Kidney capillary endothelial cell (primary cell): Measurements from ENCODE around the gene AP1M1.
"Not testable (repeated sequence)": the region's sequence is repeated elsewhere in the genome, so short reads cannot be mapped to it uniquely, and the experiment has no call there.

Source experiments
- DNase-seq: peaks from one replicate; pipeline ENCODE4 v3.0.0-alpha.2; 2018; ENCODE audit warnings: low spot score

Gene AP1M1

DNA sequence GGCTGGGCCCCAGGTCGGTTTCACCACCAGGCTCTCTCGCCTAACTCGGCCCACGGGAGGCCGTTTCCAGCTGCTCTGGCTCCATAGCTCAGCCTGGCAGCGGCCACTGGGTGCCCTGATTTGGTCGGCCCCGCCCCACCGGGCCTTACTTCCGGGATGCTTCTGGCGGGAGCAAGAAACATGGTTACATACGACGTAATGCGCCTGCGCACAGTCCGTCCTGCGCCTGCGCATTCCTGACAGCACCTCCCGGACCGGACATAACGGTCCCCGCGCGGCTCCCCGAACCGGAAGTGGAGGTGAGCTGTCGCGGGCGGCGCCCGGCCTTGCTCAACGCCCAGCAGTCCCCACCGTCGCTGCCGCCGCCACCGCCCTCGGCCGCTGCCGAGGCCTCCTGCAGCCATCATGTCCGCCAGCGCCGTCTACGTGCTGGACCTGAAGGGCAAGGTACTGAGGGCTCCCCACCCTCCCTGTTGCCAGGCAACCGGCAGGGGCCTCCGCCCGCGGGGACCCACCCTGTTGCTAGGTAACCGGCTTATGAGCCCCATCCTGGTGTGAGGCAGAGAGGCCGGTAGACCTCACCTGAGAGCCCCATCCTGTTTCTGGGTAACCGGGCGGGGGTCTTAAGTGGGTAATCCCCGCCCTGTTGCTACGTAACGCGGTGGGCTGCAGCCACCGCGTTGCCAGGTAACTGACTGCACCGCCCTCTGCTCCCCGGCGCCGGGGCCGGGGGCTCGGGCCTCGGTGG lies at the start of gene AP1M1:
Gene AP1M1 (plus strand): TSS at position 290 of the 748 bp plus-strand sequence. CDS start 116 bp downstream, at position 406.
- DNase-seq = peak; percentile 95

DNA sequence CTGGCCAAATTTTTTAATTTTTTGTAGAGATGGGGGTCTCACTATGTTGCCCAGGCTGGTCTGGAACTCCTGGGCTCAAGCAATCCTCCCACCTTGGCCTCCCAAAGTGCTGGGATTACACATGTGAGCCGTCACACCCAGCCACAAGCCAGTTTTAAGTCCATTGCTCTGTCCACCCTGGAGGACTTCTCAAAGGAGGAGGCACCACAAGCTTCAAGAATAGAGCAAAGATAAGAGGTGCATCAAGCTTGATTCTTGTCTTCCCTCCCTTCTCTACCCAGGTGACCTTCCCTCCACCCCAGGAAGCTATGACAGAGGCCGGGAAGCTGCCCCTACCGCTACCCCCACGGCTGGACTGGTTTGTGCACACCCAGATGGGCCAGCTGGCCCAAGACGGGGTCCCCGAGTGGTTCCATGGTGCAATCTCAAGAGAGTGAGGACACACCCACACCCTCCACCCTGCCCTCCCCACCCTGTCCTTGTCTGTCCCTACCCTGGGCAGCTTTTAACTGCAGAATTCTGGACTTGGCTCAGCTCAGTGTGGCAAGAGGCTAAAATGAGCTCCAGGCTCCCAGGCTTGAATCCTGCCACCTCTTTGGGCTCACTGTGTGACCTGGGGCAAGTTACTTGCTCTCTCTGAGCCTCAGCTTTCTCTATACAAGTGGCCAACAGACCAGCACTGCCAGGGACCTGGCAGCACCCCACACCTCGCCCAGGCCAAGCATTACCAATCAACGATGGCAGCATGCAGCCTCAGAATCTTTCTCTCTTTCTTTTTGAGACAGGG lies 49.1 kb upstream of the AP1M1 start:
- no peak for DNase-seq

DNA sequence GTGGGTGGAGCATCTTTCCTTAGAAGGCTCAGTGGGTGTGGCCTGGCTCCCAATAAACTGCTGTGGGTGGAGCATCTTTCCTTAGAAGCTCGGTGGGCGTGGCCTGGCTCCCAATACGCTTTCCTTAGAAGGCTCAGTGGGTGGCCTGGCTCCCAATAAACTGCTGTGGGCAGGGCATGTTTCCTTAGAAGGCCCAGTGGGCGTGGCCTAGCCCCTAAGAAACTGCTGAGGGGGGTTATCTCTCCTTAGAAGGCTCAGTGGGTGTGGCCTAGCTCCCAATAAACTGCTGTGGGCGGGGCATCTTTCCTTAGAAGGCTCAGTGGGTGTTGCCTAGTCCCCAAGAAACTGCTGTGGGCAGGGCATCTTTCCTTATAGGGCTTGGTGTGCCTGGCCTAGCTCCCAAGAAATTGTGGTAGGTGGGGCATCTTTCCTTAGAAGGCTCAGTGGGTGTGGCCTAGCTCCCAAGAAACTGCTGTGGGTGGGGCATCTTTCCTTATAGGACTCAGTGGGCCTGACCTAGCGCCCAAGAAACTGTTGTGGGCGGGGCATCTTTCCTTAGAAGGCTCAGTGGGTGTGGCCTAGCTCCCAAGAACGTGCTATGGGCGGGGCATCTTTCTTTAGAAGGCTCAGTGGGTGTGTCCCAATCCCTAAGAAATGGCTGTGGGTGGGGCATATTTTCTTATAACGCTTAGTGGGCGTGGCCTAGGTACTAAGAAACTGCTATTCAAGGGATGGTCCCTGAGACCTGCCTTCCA lies 44.0 kb upstream of the AP1M1 start:
- no peak for DNase-seq

DNA sequence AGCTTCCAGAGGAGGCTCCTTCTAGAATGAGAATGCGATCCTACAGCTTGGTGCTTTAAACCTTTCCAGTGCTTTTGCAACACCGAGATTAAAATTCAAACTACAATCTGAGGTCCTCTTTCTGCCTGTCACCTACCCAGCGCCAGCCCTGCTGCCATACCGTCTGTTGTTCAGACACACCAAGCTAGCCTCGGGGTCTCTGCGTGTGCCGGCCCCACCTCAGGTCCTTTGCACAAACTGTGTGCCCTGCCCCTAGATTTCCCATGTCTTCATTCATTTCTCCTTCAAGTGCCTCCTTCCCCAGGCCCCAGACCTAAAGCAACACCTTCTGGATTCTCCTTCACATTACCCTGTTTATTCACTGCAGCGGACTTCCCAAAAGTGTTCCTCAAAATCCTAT lies 43.2 kb upstream of the AP1M1 start:
- no peak for DNase-seq

DNA sequence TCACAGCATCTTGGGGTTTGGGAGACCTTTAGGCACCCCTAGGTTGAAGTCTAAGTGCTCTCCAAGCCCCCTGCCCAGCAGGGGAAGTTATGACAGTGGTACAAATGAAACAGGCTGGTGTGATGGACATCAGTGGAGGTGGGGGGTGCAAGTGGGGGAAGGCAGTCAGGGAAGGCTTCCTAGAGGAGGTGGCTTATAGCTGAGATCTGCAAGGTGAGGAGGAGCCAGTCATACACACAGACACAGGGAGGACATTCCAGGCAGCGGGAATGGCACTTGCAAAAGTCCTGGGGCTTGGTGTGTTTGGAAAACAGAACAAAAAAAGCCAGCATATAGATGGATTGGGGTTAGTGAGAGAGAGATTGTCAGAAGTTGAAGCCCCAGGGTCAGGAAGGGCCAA lies 42.6 kb upstream of the AP1M1 start:
- DNase-seq = no peak

DNA sequence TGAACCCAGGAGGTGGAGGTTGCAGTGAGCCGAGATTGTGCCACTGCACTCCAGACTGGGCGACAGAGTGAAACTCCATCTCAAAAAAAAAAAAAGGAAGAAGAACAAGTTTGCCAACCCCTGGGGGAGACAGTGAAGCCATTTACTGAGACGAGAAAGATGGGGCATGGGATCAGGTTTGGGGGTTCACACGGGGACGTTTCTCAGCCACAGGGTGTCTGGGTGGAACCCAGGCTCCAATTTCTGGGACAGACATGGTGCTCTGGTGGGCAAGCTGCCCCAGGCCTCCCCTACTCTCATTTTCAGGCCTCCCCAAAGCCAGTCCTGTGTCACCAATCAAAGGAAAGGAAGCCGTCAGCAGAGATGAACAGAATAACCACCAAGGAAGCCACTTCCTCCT lies 40.8 kb upstream of the AP1M1 start:
- no peak for DNase-seq

DNA sequence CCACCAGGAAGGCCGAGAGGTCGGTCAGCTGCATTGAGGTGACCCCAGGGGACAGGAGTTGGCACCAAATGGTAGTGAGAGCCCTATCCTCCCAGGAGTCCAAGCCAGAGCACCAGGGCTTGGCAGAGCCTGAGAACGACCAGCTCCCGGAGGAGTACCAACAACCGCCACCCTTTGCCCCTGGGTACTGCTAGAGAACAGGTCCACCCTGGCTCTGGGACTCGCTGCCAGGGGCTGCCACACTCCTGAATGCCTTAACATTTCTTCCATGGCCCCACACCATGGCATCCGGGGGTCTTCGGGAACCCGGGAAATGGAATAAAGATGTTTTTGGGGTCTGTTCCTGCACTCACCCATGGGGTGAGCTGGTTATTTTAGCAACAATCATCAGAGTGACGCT lies 40.1 kb upstream of the AP1M1 start:
- no peak for DNase-seq

DNA sequence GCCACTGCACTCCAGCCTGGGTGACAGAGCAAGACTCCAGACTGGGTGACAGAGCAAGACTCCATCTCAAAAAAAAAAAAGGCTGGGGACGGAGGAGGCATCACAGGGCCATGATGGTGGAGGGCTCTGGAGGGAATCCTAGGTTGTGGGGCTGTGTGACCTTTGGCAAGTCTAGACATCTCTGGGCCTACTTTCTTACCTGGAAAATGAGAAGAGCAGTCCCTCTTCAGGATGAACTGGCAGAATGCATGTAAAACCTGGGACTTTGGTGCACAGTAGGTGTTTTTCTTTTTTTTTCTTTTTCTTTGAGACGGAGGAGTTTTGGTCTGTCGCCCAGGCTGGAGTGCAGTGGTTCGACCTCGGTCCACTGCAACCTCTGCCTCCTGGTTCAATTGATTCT lies 38.1 kb upstream of the AP1M1 start:
- no peak for DNase-seq

DNA sequence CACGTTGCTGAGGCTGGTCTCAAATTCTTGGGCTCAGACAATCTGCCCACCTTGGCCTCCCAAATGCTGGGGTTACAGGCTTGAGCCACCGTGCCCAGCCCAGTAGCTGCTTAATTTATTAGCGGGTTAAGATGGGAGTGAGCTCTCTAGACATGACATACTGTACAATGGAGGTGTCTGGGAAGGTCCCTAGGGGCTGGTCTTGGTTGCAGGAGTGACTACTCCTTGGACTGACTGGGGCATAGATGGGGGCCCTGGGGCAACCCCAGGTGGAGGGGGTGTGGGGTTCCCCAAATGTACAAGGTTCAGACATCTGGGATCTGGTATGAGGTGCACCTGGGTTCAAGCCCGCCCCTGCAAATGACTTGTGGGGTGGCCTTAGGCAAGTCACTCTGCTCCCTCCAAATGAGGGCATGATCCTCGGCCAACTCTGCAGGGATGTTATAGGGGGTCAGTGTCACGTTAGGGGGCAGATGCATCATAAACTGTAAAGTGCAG lies 37.2 kb upstream of the AP1M1 start:
- no peak for DNase-seq

DNA sequence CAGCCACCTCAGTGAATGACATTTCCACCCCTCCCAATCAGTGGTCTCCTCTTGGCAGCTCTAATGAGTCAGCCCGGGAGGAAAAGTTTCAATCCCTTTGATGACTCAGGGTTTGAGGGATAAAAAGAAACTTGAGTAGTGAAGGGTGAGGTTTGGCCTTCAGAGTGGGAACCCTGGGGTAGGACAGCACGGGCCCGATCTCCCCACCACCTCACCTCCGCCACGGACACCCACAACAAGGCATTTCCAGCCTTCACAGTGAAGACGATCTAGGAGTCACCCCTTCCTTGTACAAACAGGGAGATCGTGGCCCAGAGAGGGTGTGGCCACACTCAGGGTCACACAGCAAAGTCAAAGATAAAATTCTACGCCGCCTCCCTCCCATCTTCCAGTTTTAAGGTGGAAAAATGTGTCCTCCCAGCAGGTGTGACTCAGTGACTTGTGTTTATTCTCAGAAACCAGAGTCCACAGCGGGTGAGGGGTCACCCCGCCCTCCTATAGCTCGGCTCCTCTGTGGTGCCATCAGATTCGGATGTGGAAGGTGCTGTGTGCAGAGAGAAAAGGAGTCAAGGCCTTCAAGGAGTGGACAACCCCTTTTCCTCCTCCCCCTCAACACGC lies 36.7 kb upstream of the AP1M1 start:
- DNase-seq = peak; percentile 65

DNA sequence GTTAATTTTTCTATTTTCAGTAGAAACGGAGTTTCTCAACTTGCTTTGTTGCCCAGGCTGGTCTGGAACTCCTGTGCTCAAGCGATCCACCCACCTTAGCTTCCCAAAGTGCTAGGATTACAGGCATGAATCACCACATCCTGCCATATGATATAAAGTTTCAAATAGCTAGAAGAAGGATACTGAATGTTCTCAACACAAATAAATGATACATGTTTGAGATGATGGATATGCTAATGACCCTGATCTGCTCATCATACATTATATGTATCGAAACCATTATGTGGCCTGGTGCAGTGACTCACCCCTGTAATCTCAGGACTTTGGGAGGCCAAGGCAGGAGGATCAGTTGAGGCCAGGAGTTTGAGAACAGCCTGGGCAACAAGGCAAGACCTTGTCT lies 35.9 kb upstream of the AP1M1 start:
- peak; percentile 37 for DNase-seq

DNA sequence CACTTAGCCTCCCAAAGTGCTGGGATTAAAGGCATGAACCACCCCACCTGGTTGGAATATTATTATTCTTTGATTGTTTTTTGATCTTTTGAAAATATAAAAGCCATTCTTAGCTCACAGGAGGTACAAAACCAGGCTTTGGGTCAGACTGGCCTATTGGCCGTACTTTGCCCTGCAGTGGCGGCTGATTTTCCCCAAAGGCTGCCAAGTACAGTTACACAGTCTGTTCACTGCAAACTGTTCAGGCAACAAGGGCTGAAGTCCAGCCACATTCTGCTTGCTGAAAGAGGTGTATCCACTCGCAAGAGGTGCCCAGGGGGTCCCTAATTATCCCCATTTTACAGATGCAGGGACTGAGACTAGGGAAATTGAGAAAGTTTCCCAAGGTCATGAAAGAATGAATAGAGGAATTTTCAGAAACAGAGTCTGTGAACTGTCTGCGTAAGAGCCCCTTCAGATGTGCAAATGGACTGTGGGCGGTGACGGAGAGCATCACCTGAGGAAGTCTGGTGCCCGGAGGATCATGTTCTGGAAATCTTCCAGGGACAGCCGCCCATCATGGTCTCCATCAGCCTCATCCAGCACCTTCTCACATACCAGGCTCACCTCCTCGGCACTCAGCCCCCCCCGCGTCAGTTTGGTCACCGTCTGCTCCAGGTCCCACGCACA lies 33.4 kb upstream of the AP1M1 start:
- DNase-seq = no peak

DNA sequence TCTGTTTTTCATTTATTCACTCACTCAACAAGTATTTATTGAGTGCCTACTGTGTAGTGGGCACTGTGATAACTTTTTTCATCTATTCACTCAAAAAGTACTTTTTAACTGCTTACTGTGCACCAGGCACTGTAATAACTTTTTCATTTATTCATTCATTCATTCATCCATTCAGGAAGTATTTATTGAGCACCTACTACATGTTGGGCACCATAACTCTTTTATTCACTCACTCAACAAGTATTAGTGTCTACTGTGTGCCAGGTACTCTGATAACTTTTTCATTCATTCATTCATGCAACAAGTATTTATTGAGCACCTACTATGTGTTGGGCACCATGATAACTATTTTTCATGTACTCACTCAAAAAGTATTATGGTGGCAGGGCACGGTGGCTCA lies 31.3 kb upstream of the AP1M1 start:
- no peak for DNase-seq

DNA sequence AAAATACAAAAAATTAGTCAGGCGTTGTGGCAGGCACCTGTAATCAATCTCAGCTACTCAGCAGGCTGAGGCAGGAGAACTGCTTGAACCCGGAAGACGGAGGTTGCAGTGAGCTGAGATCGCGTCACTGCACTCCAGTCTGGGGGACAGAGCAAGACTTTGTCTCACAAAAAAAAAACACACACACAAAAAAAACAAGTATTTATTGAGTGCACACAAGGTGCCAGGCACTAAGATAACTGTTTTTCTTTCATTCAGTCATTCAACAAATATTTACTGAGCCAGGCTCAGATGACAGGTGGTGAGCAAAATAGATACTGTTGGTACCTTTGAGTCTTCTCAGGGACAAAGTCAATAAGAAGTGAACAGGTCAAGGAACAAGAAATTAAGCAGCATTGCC lies 30.7 kb upstream of the AP1M1 start:
- DNase-seq = no peak

DNA sequence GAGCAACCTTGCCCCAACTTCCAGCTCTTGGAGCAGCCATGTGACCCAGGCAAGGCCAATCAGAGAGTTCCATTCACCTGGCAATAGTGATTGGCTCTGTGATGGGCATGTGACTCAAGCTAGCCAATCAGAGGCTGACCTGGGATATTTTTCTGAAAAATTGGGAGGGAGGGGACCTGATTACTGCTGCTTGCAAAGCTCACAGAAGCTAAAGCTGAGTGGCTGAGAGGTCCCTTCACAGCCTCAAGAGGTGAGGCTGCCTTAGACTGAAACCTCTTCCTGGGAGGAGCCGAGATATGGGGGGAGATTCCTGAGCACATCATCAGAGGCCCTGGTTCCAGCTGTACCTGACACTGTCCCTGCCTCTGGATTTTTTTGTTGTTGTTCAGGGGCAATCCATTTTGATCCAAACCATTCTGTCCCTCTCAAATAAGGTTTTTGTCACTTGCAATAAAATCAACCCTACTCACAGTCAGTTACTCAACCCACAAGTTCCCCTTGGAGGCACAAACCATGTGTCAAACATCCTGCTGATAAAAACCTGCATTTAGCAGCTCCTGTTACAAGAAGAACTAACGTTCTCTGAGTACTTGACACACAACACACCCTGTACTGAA lies 29.1 kb upstream of the AP1M1 start:
- no peak for DNase-seq

DNA sequence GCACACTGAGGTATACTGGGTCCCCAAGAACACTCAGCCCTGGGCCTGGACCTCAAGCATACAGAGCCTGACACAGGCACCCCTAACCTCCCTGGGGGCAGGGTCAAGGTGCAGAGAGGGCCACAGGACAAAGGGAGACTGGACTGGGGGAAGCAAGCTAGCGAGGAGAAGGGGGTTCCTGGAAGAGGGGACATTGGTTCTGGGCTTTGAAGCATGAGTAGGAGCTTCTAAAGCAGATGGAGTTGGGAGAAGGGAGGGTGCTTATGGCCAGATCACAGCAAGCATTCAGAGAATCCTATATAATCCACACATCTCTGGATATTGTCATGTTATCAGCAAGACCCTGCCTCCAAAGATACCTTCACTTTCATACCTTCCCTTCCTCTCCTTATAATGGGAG lies 27.6 kb upstream of the AP1M1 start:
- no peak for DNase-seq

DNA sequence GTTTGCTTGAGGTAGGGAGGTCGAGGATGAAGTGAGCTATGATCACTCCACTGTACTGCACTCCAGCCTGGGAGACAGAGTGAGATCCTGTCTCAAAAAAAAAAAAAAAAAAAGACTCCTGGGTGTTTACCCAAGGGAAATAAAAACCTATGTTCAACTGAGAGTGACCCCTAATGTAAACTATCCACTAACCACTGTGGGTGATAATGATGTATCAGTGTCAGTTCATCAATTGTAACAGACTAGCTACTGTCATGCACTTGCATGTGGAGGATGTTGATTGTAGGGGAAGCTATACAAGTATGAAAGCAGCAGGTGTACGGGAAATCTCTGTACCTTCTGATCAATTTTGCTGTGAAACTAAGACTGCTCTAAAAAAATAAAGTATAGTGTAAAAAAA lies 21.8 kb upstream of the AP1M1 start:
- DNase-seq = no peak

DNA sequence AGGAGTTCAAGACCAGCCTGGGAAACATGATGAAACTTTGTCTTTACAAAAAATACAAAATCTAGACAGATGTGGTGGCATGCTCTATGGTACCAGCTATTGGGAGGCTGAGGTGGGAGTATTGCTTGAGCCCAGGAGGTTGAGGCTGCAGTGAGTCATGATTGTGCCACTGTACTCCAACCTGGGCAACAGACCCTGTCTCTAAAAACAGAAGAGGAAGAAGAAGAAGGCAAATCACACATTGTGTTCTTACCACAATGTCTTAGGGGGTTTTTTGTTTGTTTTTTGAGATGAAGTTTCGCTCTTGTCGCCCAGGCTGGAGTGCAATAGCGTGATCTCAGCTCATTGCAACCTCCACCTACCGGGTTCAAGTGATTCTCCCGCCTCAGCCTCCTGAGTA lies 18.8 kb upstream of the AP1M1 start:
- DNase-seq = not testable (repeated sequence)

DNA sequence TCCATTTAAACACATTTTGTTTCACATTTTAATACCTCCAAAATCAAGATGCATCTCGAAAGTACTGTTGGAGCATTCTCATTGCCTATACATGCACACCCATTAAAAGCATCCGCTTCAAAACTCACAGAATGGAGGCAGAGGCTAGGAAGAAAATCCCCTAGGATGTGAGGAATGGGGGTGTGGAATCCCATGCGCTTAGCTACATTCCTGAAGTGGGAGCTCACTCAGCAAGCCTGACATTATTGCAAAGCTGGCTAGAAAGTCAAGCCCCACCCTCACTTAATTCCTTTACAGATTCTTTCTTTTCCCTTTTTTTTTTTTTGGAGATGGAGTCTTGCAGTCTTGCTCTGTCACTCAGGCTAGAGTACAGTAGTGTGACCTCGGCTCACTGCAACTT lies 17.1 kb upstream of the AP1M1 start:
- no peak for DNase-seq

DNA sequence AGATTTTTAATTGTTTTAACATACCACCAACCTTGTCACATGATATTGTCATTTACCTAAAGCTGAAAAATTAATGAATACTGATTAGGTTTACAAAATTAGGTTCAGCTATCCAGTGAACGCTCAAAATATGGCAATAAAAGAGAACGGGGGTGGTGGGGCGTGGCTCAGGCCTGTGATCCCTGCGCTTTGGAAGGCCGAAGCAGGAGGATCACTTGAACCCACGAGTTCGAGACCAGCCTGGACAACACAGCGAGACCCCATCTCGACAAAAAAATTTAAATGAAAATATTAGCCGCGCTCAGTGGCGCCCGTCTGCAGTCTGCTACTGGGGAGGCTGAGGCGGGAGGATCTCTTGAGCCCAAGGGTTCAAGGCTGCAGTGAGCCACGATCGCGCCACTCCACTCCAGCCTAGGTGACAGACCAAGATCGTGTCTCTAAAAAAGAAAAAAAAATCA lies 13.0 kb upstream of the AP1M1 start:
- DNase-seq = no peak

DNA sequence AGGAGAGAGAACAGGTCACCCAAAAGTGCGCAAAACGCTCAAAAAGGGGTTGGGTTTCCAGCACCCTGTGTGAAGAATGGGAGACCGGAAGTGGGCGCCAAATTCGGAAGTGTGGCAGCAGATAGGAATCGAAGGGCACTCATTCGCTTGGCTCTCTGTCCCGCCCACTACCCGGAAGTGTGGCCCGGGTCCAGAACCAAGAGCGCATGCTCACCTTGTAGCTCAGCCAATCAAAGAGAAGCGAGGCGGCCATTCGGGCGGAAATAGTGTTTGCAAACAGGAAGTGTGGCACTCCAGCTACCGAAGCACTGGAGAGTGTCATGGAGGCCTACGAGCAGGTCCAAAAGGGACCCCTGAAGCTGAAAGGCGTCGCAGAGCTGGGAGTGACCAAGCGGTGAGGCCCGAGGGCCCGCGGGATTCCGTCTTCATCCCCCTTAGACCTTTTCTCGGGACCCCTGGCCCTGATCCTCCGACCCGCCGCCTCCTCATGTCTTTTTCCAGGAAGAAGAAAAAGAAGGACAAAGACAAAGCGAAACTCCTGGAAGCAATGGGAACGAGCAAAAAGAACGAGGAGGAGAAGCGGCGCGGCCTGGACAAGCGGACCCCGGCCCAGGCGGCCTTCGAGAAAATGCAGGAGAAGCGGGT lies 12.5 kb upstream of the AP1M1 start, which contains the start of gene FAM32A:
Gene FAM32A (plus strand): TSS at position 288 of the 645 bp plus-strand sequence. CDS start 33 bp downstream, at position 321.
- peak; percentile 98 for DNase-seq
